Measurements from ENCODE around the gene SNAPC5. TPM values are rescaled to one million over a fixed set of nuclear protein-coding genes. Genes with fewer than 3 reads are reported as not detected.
A peak's percentile ranks its signal among the peaks of the same experiment; 100 is the strongest.
"Not testable (repeated sequence)": the region's sequence is repeated elsewhere in the genome, so short reads cannot be mapped to it uniquely, and the experiment has no call there.

The SNAPC5 gene
- total and polyA plus RNA-seq, 4 donors, result 22.0 to 44.7 (median 40.5) TPM

DNA sequence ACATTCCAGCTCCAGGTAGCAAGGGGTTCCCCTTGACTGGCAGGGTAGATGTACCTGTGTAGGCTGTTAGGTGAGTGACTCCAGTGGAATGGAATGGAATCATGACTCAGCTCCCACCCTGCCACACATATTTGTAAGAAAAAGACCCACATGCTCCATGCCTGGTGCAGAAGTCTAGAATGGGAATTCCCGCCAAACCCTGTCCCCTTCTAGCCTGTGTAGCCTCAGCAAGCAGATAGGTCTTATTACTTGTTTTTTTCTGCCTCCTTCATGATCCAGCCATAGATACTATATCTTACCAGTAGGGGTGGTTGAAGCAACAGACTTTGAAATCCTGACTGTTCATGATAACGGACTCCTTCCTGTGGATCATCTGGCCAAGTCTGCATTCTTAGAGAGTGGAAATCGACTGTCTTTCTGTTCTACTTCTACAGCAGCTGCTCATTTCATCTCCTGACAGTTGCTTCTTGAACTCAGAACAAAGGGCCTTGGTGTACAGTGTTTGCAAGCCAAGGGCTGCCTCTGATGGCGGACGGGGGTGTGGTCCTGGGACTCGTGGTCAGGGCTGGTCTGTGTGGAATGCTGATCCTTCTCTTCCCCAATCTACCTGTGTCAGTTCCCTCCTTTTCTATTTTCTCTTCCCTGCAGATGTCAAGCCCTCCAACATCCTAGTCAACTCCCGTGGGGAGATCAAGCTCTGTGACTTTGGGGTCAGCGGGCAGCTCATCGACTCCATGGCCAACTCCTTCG, 16.3 kb downstream of the SNAPC5 start:
- peaks cover 35% of the 10 kb centered on the region for H3K36me3 ChIP-seq (ENCODE audit: control insufficient read depth, insufficient read depth, low read length)
- 95% methylated on average over 6 of the region's 10 CpGs for WGBS (ENCODE audit: insufficient coverage)
- no peaks in the 10 kb centered on the region for H3K27me3 ChIP-seq (ENCODE audit: control insufficient read depth, insufficient read depth, low read length)
- no peaks in the 10 kb centered on the region for H3K4me1 ChIP-seq (ENCODE audit: control insufficient read depth, insufficient read depth, low read length)
- H3K4me3 ChIP-seq (ENCODE audit: low read depth, low read length), result no peak overlapping the region
- H3K9me3 ChIP-seq (ENCODE audit: control insufficient read depth, insufficient read depth, low read length), result no peaks in the 10 kb centered on the region
- no peak for DNase-seq (ENCODE audit: low read depth in 4 of 6, low spot score in 6 of 6)
- no peak overlapping the region for H3K27ac ChIP-seq (ENCODE audit: low read depth, low read length)

DNA sequence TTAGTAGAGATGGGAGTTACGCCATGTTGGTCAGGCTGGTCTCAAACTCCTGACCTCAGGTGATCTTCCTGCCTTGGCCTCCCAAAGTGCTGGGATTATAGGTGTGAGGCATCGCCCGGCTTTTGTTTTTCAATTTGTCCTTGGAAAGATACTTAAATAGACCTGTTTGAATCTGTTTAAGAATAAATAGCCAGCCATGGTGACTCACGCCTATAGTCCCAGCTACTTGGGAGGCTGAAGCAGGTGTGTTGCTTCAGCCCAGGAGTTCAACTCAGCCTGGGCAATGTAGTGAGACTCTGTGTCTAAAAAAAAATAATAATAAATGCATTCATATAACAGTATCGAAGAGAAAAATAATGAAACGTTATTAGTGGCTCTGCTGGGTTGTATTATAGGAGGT, 17.3 kb downstream of the SNAPC5 start:
- no peaks in the 10 kb centered on the region for H3K9me3 ChIP-seq (ENCODE audit: control insufficient read depth, insufficient read depth, low read length)
- no peak overlapping the region for H3K4me3 ChIP-seq (ENCODE audit: low read depth, low read length)
- H3K27me3 ChIP-seq (ENCODE audit: control insufficient read depth, insufficient read depth, low read length), result no peaks in the 10 kb centered on the region
- DNase-seq (ENCODE audit: low read depth in 4 of 6, low spot score in 6 of 6), result no peak
- no peak overlapping the region for H3K27ac ChIP-seq (ENCODE audit: low read depth, low read length)
- 94% methylated on average over 2 of the region's 6 CpGs for WGBS (ENCODE audit: insufficient coverage)
- no peaks in the 10 kb centered on the region for H3K4me1 ChIP-seq (ENCODE audit: control insufficient read depth, insufficient read depth, low read length)
- peaks cover 29% of the 10 kb centered on the region for H3K36me3 ChIP-seq (ENCODE audit: control insufficient read depth, insufficient read depth, low read length)

DNA sequence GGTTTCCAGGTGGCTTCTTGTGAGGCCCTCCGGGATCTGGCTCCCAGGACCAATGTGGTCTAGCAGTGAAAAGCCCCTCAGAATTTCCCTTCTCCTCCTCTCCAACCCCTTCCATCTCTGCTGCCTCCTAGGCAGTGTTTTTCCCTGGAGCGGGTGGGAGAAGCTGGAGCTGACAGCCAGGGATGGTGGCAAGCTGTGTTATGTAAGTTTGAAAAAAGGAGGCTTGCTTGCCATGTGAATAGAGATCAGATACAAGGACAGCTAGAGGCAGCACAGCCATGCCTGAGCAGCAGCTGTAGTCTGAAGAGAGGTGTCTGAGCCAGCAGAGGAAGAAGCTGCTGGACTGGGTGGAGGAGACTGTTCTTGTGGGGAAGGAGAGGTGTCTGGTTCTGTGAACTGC, 20.6 kb downstream of the SNAPC5 start:
- Histone ChIP-seq H3K4me3 (ENCODE audit: low read depth, low read length) (no peak overlapping the region), H3K27me3 (ENCODE audit: control insufficient read depth, insufficient read depth, low read length) (no peaks in the 10 kb centered on the region), H3K27ac (ENCODE audit: low read depth, low read length) (no peak overlapping the region), H3K36me3 (ENCODE audit: control insufficient read depth, insufficient read depth, low read length) (peaks cover 10% of the 10 kb centered on the region), H3K9me3 (ENCODE audit: control insufficient read depth, insufficient read depth, low read length) (no peaks in the 10 kb centered on the region), H3K4me1 (ENCODE audit: control insufficient read depth, insufficient read depth, low read length) (peaks cover 2% of the 10 kb centered on the region)
- no peak for DNase-seq (ENCODE audit: low read depth in 4 of 6, low spot score in 6 of 6)
- 100% methylated on average over 2 of the region's 2 CpGs for WGBS (ENCODE audit: insufficient coverage)

- 92% methylated on average over 4 of the region's 4 CpGs for WGBS (ENCODE audit: insufficient coverage)
- H3K27ac ChIP-seq (ENCODE audit: low read depth, low read length), result no peak overlapping the region
- H3K9me3 ChIP-seq (ENCODE audit: control insufficient read depth, insufficient read depth, low read length), result no peaks in the 10 kb centered on the region
- DNase-seq (ENCODE audit: low read depth in 4 of 6, low spot score in 6 of 6), result no peak
- H3K36me3 ChIP-seq (ENCODE audit: control insufficient read depth, insufficient read depth, low read length), result peaks cover 6% of the 10 kb centered on the region
- peaks cover 2% of the 10 kb centered on the region for H3K4me1 ChIP-seq (ENCODE audit: control insufficient read depth, insufficient read depth, low read length)
- H3K27me3 ChIP-seq (ENCODE audit: control insufficient read depth, insufficient read depth, low read length), result no peaks in the 10 kb centered on the region
- H3K4me3 ChIP-seq (ENCODE audit: low read depth, low read length), result no peak overlapping the region
Observed at GRCh38 chr15:66476535-66476934, 21.0 kb downstream of the SNAPC5 start.

GRCh38 chr15:66474963-66475362, 22.6 kb downstream of the SNAPC5 start:
- peak in 1 of 6 donors; percentile 12 for DNase-seq (ENCODE audit: low read depth in 4 of 6, low spot score in 6 of 6)
- Histone ChIP-seq H3K27me3 (ENCODE audit: control insufficient read depth, insufficient read depth, low read length) (no peaks in the 10 kb centered on the region), H3K9me3 (ENCODE audit: control insufficient read depth, insufficient read depth, low read length) (no peaks in the 10 kb centered on the region), H3K27ac (ENCODE audit: low read depth, low read length) (no peak overlapping the region), H3K36me3 (ENCODE audit: control insufficient read depth, insufficient read depth, low read length) (peaks cover 4% of the 10 kb centered on the region), H3K4me1 (ENCODE audit: control insufficient read depth, insufficient read depth, low read length) (peaks cover 2% of the 10 kb centered on the region), H3K4me3 (ENCODE audit: low read depth, low read length) (no peak overlapping the region)
- no CpG with 5 or more reads among the region's 3 CpGs for WGBS (ENCODE audit: insufficient coverage)

DNA sequence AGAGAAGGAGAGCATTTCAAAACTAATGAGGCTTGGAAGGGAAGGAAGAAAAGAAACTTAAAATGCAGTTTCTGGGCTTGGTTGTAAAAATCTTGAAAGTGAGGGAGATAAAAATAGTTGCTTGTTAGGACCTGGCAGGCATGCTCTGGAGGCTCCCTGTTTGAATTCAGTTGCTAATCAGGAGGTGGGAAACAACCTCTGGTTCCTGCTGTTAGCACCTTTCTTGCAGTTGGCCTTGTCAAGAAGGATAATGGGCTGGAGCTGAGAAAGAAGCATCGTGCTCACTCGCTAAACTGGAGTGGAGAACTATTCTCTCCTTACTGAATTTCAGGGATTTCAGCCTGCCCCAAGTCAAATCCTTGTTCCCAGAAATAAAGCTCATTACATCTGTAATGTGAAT, 23.4 kb downstream of the SNAPC5 start:
- Histone ChIP-seq H3K27me3 (ENCODE audit: control insufficient read depth, insufficient read depth, low read length) (no peaks in the 10 kb centered on the region), H3K4me1 (ENCODE audit: control insufficient read depth, insufficient read depth, low read length) (peaks cover 2% of the 10 kb centered on the region), H3K27ac (ENCODE audit: low read depth, low read length) (peak overlapping the region; percentile 12), H3K36me3 (ENCODE audit: control insufficient read depth, insufficient read depth, low read length) (peaks cover 4% of the 10 kb centered on the region), H3K9me3 (ENCODE audit: control insufficient read depth, insufficient read depth, low read length) (no peaks in the 10 kb centered on the region), H3K4me3 (ENCODE audit: low read depth, low read length) (no peak overlapping the region)
- WGBS (ENCODE audit: insufficient coverage), result no CpG with 5 or more reads among the region's 2 CpGs
- no peak for DNase-seq (ENCODE audit: low read depth in 4 of 6, low spot score in 6 of 6)

GRCh38 chr15:66472176-66472999, 25.2 kb downstream of the SNAPC5 start:
- 71% methylated on average over 3 of the region's 8 CpGs for WGBS (ENCODE audit: insufficient coverage)
- Histone ChIP-seq H3K27ac (ENCODE audit: low read depth, low read length) (peak overlapping the region; percentile 67), H3K4me3 (ENCODE audit: low read depth, low read length) (no peak overlapping the region), H3K27me3 (ENCODE audit: control insufficient read depth, insufficient read depth, low read length) (no peaks in the 10 kb centered on the region), H3K4me1 (ENCODE audit: control insufficient read depth, insufficient read depth, low read length) (peaks cover 2% of the 10 kb centered on the region), H3K36me3 (ENCODE audit: control insufficient read depth, insufficient read depth, low read length) (no peaks in the 10 kb centered on the region), H3K9me3 (ENCODE audit: control insufficient read depth, insufficient read depth, low read length) (no peaks in the 10 kb centered on the region)
- DNase-seq (ENCODE audit: low read depth in 4 of 6, low spot score in 6 of 6), result peak in 1 of 6 donors; percentile 49

DNA sequence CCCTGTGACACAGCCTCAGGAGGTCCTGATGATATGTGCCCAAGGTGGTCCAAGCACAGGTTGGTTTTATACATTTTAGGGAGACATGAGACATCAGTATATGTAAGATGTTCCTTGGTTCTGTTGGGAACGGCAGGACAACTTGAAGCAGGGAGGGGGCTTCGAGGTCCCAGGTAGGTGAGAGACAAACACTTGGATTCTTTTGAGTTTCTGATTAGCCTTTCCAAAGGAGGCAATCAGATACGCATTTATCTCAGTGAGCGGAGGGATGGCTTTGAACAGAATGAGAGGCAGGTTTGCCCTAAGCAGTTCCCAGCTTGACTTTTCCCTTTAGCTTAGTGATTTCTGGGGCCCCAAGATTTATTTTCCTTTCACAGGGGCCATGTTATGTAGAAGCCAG, 26.7 kb downstream of the SNAPC5 start:
- H3K27ac ChIP-seq (ENCODE audit: low read depth, low read length); H3K36me3 ChIP-seq (ENCODE audit: control insufficient read depth, insufficient read depth, low read length); H3K9me3 ChIP-seq (ENCODE audit: control insufficient read depth, insufficient read depth, low read length); H3K4me1 ChIP-seq (ENCODE audit: control insufficient read depth, insufficient read depth, low read length); H3K4me3 ChIP-seq (ENCODE audit: low read depth, low read length); DNase-seq (ENCODE audit: low read depth in 4 of 6, low spot score in 6 of 6); H3K27me3 ChIP-seq (ENCODE audit: control insufficient read depth, insufficient read depth, low read length): not testable (repeated sequence)
- 60% methylated on average over 4 of the region's 4 CpGs for WGBS (ENCODE audit: insufficient coverage)

- H3K4me1 ChIP-seq (ENCODE audit: control insufficient read depth, insufficient read depth, low read length); H3K27ac ChIP-seq (ENCODE audit: low read depth, low read length); H3K9me3 ChIP-seq (ENCODE audit: control insufficient read depth, insufficient read depth, low read length); H3K36me3 ChIP-seq (ENCODE audit: control insufficient read depth, insufficient read depth, low read length); H3K27me3 ChIP-seq (ENCODE audit: control insufficient read depth, insufficient read depth, low read length); H3K4me3 ChIP-seq (ENCODE audit: low read depth, low read length); DNase-seq (ENCODE audit: low read depth in 4 of 6, low spot score in 6 of 6): not testable (repeated sequence)
- WGBS (ENCODE audit: insufficient coverage), result 100% methylated on average over 2 of the region's 11 CpGs
Observed at GRCh38 chr15:66467162-66468040, 30.2 kb downstream of the SNAPC5 start.
